Fibroblast of upper back skin (primary cell): ENCODE data around the gene SPON1.

ENCODE experiments used
- DNase-seq: peaks from one replicate; pipeline ENCODE4 v3.0.0-alpha.2; 2013

The SPON1 gene

DNA sequence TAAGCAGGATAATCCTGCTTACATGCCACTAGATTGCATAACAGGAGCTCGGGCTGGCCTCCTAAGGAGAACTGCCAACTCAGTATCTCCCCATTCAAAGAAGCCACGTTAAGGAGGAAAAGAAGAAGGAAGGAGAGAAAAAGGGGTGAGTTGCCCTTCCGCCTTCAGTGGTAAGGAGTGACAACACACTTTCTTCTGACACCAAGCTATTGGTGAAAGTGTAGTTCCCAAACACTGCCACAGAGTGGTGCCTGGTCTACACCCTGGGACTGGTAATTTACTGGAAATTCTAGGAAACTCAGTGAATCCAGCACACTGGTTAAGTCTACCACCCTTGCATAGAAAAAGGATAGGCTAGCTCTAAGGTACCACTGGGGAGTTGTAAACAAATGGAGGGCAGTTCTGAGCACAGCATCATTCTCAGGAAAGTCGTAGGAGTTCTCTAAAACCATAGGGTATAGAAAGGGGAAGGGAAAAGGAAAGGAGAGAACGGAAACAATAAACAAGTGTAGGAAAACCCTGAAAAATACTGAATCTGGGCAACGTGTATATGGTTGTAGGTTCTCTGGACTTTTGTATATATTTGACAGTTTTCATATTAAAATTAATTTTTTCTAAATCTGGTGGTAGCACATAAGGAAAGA, 338.3 kb downstream of the SPON1 start:
- DNase-seq = peak; percentile 72

DNA sequence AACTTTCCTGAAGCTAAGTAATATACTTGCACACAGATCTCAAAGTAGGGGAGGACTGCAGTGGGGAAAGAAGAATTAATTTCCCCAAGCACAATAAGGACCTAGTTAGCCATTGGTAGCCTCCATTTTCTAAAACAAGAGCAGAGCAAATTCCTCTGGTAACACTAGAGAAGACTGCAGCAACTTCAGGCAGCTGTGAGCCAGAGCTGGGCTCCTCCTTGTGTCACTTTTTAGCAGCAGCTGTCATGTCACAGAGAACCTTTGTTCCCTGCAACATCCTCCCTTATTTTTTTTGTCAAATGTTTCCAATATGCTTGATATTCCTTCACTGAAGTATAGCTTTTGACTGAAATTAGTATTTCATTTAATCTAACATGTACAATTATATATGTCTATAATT, 342.1 kb downstream of the SPON1 start:
- no peak for DNase-seq

DNA sequence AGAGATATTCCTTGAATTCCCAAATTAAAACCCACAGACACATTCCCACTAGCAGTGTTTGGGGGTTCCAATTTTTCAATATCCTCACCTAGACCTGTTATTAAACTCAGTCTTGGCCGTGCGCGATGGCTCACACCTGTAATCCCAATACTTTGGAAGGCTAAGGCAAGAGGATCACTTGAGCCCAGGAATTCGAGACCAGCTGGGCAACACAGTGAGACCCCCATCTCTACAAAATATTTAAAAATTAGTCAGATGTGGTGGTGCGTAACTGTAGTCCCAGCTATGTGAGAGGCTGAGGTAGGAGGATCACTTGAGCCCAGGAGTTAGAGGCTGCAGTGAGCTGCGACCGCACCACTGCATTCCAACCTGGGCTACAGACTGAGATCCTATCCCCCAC, 343.1 kb downstream of the SPON1 start:
- no peak for DNase-seq

DNA sequence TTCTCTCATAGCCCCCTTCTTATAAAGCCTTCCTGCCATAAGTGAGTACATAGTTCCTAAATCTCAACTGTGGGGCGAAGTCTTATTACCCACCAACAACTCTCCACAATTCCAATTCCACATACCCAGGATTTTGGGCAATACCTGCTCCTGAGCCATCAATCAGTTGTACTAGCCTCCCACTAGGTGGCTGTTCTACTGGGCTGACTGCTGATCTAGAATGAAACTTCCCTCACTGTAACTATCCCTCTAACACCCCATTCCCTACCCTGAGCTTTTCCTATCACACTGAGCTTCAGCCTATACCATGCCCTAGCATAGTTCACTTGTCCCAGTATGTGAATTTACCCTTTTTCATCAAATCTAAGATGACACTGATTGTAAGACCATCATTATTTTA, 344.0 kb downstream of the SPON1 start:
- no peak for DNase-seq

DNA sequence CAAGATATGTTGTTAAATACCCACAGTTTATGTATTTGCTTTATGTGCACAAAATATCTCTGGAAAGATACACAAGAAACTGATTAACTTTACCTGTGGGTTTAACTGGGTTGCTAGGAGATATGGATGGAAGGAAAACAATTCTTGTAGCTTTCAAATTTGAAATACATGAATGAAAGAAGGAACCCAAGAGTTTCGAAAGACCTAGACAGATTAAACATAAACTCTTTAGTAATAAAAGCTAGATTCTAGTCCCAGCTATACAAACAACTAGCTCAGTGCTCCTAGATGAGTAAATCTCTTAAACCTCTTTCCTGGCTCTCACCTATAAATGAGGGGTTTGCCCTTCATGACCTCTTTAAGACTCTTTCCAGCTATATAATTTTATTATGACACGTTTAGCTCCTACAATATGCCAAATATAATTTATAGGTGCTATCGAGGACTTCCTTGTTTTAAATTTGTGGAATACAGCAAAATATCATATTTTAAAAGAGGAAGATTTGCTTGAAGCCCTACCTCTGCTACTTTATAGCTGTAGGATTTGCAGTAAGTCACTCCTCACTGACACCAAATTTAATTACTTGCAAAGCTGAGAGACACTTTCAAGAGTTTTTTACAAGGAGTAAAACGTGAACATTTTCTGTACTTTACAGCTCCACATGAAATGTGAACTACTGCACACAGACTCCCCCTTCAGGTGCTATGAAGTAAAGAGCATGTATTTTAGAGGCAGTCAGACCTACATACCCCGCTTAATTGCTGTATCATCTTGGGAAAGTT, 345.8 kb downstream of the SPON1 start:
- peak; percentile 55 for DNase-seq

DNA sequence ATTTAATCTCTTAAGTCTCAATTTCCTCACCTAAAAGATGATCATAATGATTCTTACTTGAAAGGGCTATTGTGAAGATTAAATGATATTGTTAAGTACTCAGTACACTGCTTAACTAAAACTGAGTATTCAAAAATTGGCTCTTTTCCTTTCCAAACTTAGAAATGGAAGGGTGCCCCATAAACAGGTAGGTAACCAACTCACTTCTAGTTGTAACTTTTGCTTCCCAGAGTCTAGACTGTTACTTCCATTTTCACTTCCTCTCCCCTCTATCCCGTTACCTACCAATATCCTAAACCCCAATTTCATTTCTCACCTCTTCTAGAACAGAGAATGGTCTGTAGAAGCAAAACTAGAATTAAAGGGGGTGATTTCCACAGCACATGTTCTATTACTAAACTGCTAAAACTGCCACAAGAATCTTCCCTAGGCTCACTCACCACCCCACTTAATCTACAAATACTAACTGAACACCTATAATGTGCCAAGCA, 346.4 kb downstream of the SPON1 start:
- DNase-seq = no peak

DNA sequence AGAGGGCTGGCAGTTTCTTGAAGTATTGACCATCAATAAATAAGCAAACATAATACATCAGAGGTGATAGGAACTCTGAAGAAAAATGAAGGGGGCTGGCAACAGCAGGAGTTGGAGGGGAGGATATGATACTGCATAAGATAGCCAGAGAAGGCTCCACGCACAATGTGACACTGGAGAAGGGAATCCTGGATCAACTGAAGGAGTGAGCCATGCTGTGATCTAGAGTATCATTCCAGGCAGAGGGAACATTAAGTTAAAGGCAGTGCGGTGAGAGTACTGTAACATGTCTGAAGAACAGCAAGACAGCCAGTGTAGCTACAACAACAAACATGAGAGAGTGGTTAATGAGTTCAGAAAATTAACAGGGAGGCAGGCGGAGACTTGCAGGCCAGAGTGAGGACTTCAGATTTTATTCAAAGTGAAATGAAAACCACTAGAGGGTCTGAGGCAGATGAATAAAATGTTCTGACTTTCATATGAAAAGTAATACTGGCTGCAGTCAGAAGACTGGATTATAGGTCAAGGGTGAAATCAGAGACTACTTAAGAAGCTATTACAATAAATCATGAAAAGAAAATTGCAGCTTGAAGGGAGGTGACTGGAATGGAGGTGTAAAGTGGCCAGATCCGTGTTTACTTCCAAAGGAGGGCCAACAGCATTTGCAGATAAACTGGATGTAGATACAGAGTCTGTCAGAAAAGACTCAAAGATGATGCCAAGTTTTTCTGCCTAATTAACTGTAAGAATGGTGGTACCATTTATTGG, 347.1 kb downstream of the SPON1 start:
- DNase-seq = no peak

DNA sequence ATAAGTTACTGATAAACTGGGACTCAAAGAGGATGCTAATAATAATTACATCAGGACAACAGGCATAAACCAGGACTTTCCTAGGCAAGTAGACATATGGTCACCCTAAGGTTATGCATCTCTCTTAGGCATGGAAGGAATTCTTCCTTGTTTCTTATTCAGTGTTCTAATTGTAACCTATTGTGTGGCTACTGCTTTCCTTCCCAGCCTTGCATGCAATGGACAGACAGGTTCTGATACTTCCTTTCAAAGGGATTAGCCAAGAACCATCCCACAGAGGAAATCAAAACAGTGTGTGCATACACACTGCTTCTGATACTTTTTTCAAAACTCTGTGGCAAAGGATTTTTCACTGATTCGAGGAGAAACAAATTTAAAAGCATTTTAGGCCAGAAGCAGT, 348.2 kb downstream of the SPON1 start:
- peak; percentile 71 for DNase-seq

DNA sequence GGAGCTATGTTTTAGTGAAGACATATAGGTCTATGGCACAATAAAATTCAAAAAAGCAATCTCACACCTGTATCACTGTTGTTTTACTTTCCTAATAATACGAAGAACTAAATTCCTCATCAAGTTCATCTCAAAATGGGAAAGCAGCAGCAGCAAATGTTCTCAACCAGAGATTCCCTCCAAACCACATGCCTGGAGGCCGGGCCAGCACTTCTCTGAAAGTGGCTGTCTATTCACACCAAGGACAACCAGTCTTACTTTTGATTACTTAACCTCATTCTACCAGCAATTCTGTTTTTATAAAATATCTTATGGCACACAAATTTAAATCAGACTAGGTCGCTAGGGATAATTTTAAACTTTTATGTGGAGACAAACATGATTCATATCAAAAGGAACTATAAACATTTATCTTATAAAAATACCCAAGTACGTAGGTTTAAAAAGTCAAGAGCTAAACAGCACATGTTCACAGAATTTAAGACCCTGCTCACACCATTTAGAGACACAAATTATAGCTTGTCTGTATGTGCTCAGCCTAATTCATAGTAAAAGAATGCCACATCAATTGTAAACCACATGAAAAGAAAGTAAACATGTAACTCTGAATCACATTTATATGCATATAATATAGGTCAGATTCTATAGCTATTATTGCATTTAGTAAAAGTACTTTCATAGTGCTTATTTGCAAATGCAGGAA, 350.4 kb downstream of the SPON1 start:
- DNase-seq = peak; percentile 52

DNA sequence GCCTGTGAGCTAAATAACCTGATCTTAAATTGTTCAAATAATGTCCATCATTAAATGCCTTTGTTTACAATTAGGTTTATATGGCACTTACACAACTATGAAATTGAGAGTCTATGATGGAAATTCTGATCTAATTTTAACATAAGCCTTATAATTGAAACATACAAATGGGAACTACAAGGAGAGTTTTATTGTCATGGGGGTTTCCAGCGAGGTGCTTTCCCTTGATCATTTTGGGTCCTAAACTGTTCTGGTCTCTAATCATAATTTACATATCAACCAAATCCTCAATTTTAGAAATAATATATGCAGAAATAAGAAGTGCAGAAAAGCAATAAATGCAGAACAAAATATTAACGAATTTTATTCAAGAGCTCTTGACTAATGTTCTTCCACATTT, 351.6 kb downstream of the SPON1 start:
- DNase-seq = no peak

DNA sequence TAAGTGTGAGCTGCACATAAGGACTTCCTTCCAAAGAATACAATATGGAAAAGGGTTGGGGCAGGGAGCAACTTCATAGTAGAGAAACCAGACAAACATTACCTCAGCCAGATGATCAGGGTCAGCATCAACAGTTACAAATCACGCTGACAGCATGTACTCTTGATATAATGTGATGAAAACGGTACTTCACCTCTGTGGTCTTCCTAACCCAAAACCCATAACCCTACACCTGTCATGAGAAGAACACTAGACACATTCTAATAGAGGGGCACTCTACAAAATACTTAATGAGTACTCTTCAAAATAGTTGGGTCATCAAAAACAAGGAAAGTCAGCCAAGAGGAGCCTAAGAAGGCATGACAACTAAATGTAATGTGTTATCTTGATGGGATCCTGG, 352.6 kb downstream of the SPON1 start:
- DNase-seq = no peak
